ENCODE data around the gene G3BP1. TPM values are rescaled to one million over a fixed set of nuclear protein-coding genes. Genes with fewer than 3 reads are reported as not detected.
A peak's percentile ranks its signal among the peaks of the same experiment; 100 is the strongest.

The G3BP1 gene
- total and polyA plus RNA-seq, 8 donors, result 15.1 to 138 (median 53.1) TPM

DNA sequence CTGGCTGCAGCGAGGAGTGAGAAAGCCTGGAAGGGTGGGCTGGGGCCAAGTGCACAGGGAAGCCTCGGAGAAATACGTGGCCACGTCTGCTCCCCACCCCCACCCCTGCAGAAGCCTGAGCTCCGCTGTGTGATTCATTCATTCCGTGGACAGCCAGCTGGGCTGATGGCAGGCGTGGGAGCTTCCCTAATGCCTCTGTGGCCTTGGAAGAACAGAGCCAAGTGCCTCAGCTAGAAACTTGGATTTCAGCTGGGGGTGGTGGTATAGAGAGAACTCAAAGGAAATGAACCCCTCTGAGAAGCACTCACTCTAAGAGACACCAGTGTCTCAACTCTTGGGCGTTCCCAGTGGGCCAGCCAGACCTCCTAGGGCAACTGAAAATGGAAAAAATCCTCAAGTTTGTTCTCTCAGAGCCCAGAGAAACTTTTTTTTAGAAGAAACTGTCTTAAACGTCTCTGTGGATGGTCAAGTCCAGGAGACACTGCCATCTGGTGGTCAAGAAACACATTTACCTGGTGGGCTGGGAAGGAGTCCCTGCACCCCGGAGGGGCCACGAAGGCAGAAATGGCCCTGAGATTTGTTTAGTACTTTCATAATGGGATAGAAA, 31.3 kb upstream of the G3BP1 start:
- no peak overlapping the region for H3K4me3 ChIP-seq
- peaks cover 5 to 43% (median 33%) of the 10 kb centered on the region in 4 donors for H3K36me3 ChIP-seq
- peak overlapping the region in 4 of 5 donors; percentile 59 to 80 (median 72) for H3K27ac ChIP-seq
- no peaks in the 10 kb centered on the region for H3K27me3 ChIP-seq
- intact Hi-C loops (cut with DNase I; ENCODE audit: low total_unique reads), result loop anchor here (5.0 to 10.0 kb wide), 2 partner anchors 83 to 296 kb away; partner anchors contain the start of gene SLC36A1
- 14 to 27% (median 20%) methylated on average over 11 of the region's 11 CpGs for WGBS, 5 donors
- no peaks in the 10 kb centered on the region for H3K9me3 ChIP-seq
- H3K4me1 ChIP-seq, result peaks cover 10 to 26% (median 18%) of the 10 kb centered on the region in 4 donors
- TF ChIP-seq EP300 (IDR thresholded peaks at IDR 0.05) (no peak), POLR2A (IDR thresholded peaks at IDR 0.05) (no peak), POLR2AphosphoS5 (IDR thresholded peaks at IDR 0.05) (no peak)
- TF ChIP-seq, protein P1, sequence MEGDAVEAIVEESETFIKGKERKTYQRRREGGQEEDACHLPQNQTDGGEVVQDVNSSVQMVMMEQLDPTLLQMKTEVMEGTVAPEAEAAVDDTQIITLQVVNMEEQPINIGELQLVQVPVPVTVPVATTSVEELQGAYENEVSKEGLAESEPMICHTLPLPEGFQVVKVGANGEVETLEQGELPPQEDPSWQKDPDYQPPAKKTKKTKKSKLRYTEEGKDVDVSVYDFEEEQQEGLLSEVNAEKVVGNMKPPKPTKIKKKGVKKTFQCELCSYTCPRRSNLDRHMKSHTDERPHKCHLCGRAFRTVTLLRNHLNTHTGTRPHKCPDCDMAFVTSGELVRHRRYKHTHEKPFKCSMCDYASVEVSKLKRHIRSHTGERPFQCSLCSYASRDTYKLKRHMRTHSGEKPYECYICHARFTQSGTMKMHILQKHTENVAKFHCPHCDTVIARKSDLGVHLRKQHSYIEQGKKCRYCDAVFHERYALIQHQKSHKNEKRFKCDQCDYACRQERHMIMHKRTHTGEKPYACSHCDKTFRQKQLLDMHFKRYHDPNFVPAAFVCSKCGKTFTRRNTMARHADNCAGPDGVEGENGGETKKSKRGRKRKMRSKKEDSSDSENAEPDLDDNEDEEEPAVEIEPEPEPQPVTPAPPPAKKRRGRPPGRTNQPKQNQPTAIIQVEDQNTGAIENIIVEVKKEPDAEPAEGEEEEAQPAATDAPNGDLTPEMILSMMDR (IDR thresholded peaks at IDR 0.05), result peak in 5 of 7 experiments; percentile 62 to 88 (median 81)
- peak; percentile 29 to 91 for DNase-seq

DNA sequence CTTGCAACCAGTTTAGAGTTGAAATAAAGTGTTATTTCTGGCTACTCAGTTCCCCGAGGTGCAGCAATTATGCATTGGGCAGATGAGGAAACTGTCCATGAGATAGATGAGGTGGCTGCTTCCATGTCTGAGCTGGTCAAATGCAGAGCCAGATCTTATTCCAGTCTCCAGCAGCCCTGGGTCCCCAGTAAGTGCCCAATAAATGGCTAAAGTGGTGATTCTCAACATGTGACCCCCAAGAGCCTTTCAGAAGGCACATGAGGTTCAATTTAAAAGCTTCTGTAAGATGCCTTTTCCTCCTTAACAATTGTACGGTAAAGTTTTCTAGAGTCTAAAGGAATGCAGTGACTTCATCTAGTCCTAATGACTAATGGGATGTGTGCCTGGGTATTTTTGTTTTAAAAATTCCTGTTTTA, 30.8 kb upstream of the G3BP1 start:
- H3K9me3 ChIP-seq, result no peaks in the 10 kb centered on the region
- H3K4me3 ChIP-seq, result no peak overlapping the region
- H3K36me3 ChIP-seq, result peaks cover 9 to 48% (median 39%) of the 10 kb centered on the region in 4 donors
- H3K27ac ChIP-seq, result peak overlapping the region in 4 of 5 donors; percentile 59 to 80 (median 72)
- TF ChIP-seq POLR2AphosphoS5 (IDR thresholded peaks at IDR 0.05), result no peak
- TF ChIP-seq EP300 (IDR thresholded peaks at IDR 0.05), result no peak
- TF ChIP-seq, protein P1 (IDR thresholded peaks at IDR 0.05), result no peak
- no peak for TF ChIP-seq POLR2A (IDR thresholded peaks at IDR 0.05)
- peaks cover 10 to 32% (median 22%) of the 10 kb centered on the region in 4 donors for H3K4me1 ChIP-seq
- WGBS, 5 donors, result 47 to 80% (median 64%) methylated on average over 2 of the region's 2 CpGs
- no peak for DNase-seq
- intact Hi-C loops (cut with DNase I; ENCODE audit: low total_unique reads), result loop anchor here (5.0 to 10.0 kb wide), 2 partner anchors 84 to 296 kb away; partner anchors contain the start of gene SLC36A1
- no peaks in the 10 kb centered on the region for H3K27me3 ChIP-seq

DNA sequence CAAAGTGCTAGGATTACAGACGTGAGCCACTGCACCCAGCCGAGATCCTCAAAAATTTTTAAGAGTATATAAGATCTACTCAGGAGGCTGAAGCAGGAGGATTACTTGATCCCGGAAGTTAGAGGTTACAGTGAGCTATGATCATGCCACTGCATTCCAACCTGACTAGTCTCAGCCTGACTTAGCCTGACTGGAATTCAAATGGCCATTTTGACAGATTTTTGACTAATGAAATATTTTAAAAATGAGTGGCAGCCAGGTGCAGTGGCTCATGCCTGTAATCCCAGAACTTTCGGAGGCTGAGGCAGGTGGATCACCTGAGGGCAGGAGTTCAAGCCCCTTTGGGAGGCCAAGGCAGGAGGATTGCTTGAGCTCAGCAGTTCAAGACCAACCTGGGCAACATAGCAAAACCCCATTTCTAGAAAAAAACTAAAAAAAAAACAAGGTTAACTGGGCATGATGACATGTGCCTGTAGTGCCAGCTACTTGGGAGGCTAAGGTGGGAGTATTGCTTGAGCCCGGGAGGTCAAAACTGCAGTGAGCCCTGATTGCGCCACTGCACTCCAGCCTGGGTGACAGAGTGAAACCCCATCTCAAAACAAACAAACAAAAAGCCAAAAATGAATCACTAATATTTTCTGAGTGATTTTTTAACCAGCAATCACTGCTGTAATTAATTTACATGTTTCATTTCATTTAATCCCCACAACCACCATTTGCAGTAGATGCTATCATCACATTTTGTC, 29.9 kb upstream of the G3BP1 start:
- intact Hi-C loops (cut with DNase I; ENCODE audit: low total_unique reads), result loop anchor here (5.0 to 10.0 kb wide), 2 partner anchors 85 to 297 kb away; partner anchors contain the start of gene SLC36A1
- 86 to 98% (median 93%) methylated on average over 6 of the region's 6 CpGs for WGBS, 5 donors
- Histone ChIP-seq H3K36me3 (peaks cover 9 to 55% (median 44%) of the 10 kb centered on the region in 4 donors), H3K27me3 (no peaks in the 10 kb centered on the region), H3K27ac (peak overlapping the region in 1 of 5 donors; percentile 80), H3K4me1 (peaks cover 10 to 41% (median 27%) of the 10 kb centered on the region in 4 donors), H3K4me3 (no peak overlapping the region), H3K9me3 (no peaks in the 10 kb centered on the region)
- no peak for TF ChIP-seq POLR2AphosphoS5 (IDR thresholded peaks at IDR 0.05)
- TF ChIP-seq, protein P1 (IDR thresholded peaks at IDR 0.05), result no peak
- TF ChIP-seq POLR2A (IDR thresholded peaks at IDR 0.05), result no peak
- no peak for TF ChIP-seq EP300 (IDR thresholded peaks at IDR 0.05)
- no peak for DNase-seq

DNA sequence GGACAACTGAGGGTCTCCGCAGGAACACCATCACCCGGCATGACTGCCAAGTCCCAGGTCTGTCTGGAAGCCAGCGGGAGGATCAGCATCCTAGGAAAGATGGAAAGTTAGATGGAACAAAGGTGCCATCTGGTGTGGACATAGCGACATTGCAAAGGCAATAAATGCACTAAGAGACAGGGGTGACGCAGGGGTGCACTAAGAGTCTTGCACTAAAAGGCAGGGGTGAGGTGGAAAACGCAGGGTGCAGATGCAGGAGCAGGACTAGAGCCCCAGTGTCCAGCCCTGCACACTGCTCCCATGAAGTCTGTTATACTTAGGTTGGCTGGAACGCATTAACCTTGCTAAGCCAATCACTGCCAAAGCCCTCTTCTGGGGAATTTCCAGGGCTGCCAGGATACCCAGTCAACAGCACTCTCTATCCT, 28.9 kb upstream of the G3BP1 start:
- H3K9me3 ChIP-seq, result no peaks in the 10 kb centered on the region
- no peak overlapping the region for H3K4me3 ChIP-seq
- peaks cover 10 to 42% (median 28%) of the 10 kb centered on the region in 4 donors for H3K4me1 ChIP-seq
- TF ChIP-seq, protein P1 (IDR thresholded peaks at IDR 0.05), result peak in 4 of 7 experiments; percentile 17 to 37 (median 30)
- TF ChIP-seq EP300 (IDR thresholded peaks at IDR 0.05), result no peak
- TF ChIP-seq POLR2A (IDR thresholded peaks at IDR 0.05), result no peak
- no peak for TF ChIP-seq POLR2AphosphoS5 (IDR thresholded peaks at IDR 0.05)
- H3K36me3 ChIP-seq, result peaks cover 9 to 49% (median 42%) of the 10 kb centered on the region in 4 donors
- WGBS, 5 donors, result 55 to 66% (median 65%) methylated on average over 7 of the region's 7 CpGs
- H3K27me3 ChIP-seq, result no peaks in the 10 kb centered on the region
- H3K27ac ChIP-seq, result no peak overlapping the region
- intact Hi-C loops (cut with DNase I; ENCODE audit: low total_unique reads), result loop anchor here (5.0 to 10.0 kb wide), 2 partner anchors 86 to 298 kb away; partner anchors contain the start of gene SLC36A1
- DNase-seq, result peak in 1 of 2 donors; percentile 77

Measured in stomach (tissue), 9 donors.